ENCODE results near the gene AKNA.
A peak's percentile ranks its signal among the peaks of the same experiment; 100 is the strongest.

Gene AKNA

DNA sequence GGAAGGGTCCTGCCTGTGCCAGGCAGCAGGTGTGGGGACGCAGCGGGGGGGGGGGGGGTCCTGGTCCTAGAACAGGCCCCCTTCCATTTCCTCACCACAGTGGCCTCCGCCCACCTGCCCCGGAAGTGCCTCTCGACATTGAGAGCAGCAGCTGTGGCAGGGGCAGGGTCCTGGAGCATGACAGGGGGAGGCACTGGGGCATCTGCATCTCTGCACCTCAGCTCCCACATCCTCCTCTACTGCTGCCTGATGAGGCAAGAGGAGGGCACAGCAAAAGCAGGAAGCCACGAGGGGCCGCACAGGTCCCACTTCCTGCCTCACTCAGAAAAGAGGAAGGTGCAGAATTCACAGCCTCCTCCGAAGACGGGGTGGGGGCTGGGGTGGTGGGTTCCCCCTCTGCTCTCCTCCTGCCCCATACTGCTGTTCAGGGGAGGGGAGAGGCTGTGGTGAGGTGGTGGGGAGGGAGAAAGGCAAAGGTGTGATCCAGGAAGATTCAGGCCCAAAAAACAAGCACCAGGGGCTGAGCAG is 14.8 kb downstream of the AKNA start:
- DNase-seq = peak; percentile 69

GRCh38 chr9:114371973-114372917 is 15.5 kb downstream of the AKNA start:
- no peak for DNase-seq

DNA sequence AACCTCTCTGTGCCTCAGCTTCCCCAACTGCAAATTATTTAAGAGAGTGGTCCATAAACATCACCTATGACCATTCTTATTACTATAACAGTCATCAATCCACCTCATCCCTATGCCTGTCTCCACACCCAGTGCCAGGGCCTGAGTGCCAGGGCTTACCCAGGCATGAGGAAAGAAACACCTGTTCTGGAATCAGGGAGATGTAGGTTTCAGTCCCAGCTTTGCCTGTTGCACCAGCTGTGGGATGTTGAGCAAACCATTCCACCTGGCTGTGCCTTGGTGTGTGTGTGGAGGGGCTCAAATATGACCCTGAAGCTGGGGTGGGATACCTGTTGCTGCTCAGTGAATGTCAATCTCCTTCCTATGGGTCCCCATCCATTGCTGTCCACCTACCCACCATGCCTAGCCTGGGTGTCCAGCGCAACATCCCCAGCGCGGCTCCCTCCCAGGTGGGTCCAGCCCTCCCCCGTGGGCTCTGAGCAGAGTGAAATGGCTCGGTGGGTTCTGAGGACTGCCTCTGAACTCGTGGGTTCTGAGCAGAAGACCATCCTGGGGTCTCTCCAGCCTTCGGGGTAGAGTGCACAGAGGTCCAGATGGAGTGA is 16.3 kb downstream of the AKNA start:
- DNase-seq = no peak

DNA sequence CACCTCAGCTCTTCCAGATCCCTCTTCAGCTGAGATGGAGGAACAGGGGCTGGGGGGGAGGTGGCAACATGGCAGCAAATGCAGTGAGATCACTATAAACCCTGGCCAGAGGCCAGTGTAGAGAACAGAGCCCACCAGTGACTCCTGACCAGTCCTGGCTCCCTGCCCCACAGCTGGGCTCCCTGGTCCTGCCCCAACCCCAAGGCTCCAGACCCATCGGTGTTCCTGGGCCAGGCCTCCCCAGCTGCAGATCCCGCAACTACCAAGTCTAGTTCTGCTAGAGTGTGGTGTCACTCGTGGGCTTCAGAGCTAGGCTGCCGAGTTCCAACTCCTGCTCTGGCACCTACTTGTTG is 16.8 kb downstream of the AKNA start:
- DNase-seq = no peak

GRCh38 chr9:114370251-114370967 is 17.4 kb downstream of the AKNA start:
- no peak for DNase-seq

DNA sequence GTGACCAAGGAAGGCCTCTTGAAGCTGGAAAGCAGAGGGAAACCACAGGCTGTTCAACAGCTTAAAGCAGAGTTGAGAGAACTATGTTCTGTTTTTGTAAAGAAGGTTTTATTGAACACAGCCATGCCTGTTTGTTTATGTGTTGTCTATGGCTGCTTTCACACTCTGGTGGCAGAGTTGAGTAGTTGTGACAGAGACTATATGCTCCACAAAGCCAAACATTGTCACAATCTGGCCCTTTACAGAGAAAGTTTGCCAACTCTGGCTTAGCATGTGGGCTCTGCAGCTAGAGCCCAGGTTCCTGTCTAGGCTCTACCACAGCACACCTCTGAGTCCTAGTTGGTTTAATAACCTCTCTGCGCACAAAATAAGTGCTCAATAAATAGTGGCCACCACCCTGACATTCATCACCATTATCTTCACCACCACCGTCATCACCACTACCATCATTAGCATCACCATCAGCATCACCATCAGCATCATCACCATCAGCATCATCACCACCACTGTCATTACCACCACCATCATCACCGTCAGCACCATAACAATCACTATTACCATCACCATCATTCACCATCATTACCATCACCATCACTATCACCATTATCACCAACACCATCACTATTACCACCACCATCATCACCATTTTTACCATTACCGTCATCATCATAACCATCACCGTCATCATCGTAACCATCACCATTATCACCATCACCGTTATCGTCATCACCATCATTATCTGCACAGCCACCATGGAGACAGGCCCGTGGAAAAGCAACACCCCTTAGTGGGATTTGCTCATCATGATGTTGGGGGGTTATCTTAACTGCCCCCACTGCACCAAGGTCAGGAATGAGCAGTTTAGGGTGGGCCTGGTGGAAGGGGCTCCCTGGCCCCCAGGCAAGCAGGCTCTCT is 18.3 kb downstream of the AKNA start:
- DNase-seq = no peak

DNA sequence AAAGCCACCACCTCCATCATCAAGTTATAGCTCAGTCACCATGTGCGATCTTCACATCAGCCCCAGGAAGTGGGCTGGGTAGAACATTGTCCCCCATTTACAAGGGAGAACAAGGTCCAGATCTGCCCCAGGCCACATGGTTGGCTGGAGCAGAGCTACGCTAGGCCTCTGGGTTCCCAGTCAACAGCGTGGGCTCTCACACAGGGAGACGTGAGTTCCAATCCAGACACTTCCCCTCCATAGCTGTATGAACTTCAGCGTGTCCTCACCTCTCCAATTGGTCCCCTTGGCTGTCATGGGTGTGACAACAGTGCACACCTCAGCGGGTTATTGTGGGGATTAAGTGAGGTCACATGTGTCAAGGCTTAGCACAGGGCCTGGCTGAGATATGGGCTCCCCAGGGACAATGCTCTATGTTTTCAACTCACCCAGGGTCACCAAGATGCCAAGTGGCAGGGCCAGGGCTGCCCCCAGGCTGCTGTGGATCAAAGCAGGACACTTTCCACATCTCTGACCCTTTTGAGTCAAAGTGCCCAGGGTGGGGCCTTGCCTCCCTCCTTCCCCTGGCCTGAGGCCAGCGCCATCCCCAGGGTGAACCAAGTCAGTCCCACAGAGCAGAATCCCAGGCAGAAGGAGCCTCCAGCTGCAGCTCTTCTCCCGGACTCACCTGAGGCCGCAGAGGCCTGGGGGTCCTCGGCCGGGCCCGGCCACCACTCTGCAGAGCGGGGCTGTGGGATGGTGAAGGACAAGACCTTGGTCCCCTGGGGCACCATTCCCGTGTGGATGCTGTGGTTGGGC is 19.8 kb downstream of the AKNA start:
- no peak for DNase-seq

GRCh38 chr9:114367366-114367765 is 20.4 kb downstream of the AKNA start:
- DNase-seq = no peak

GRCh38 chr9:114366334-114367128 is 21.3 kb downstream of the AKNA start:
- no peak for DNase-seq

- DNase-seq = no peak
Observed at GRCh38 chr9:114365194-114365593, 22.6 kb downstream of the AKNA start.

GRCh38 chr9:114364134-114365041 is 23.4 kb downstream of the AKNA start:
- DNase-seq = no peak

GRCh38 chr9:114363424-114363823 is 24.4 kb downstream of the AKNA start:
- DNase-seq = no peak

DNA sequence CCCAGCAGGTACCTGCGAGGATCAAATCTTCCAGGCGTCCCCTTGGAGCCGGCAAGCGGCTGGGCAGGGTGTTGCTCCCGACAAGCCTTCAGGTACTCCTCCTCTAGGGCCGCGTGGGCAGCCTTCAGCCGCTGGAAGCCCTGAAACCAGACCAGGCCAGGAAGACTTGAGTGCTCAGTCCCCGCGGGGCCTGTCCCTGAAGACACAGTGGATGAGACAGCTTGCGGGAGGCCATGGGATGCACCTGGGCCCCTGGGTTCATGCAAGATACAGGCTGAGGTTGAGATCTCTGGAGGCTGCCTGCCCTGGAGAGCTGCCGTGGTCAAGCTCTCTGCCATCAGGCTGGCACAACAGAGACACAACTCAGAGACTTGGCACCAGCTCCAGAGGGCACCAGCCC is 25.4 kb downstream of the AKNA start:
- no peak for DNase-seq

DNA sequence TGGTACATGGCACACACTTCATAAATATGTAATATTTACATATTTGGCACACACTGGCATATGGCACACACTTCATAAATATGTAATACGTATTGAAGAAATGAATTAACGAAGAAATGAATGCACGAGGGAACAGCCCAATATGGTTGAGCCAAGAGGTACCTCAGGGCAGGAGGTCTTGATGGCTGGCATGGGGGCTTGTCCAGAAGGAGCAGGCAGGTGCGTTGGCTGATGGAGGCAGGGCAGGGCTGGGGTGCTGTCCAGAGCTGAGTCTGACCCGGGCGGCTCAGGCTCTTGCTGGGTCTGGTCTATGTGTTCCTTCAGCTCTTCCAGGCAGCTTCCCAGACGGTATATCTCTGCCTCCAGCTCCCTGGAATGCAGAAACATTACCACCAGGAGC is 26.2 kb downstream of the AKNA start:
- DNase-seq = no peak

DNA sequence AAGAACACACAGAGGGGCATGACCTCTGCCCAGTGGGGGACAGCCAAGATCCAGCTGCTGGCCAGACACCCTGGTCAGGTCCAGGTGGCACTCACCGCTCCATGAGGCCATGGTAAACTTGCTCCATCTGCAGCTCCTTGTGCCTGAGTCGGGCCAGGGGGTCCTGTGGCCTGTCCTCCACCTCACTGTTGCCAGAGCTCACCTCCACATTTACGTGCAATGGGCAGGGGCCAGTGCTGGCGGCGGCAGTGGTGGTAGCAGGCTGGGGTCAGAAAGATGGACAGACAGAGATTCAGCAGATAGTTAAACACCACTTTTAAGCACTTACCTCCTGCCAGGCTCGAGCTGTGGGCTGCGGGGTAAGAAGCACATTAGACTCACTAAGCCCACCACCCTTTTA is 28.0 kb downstream of the AKNA start:
- DNase-seq = no peak

DNA sequence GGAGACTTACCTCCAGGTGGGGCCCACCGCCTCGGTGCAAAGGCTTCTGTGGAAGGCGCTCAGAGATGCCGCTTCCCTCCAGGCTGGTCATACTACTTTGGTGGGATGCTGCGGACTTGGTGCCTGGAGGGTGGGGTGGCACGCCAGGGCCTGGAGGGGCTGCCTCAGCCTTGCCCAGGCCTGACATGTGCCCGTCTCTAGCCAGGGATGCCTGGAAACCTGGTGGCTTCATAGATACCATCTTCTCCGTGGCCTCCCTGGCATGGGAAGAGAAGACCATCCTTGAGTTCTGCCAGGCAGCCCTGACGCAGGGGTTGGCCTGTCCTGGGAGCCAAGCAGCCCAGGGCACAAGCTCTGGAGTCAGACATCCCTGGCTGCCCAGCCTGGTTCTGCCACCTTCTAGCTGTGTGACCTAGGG is 29.9 kb downstream of the AKNA start:
- no peak for DNase-seq

GRCh38 chr9:114357360-114357759 is 30.4 kb downstream of the AKNA start:
- no peak for DNase-seq

- no peak for DNase-seq
Observed at GRCh38 chr9:114356792-114357191, 31.0 kb downstream of the AKNA start.

- DNase-seq = no peak
Observed at GRCh38 chr9:114355821-114356220, 32.0 kb downstream of the AKNA start.

DNA sequence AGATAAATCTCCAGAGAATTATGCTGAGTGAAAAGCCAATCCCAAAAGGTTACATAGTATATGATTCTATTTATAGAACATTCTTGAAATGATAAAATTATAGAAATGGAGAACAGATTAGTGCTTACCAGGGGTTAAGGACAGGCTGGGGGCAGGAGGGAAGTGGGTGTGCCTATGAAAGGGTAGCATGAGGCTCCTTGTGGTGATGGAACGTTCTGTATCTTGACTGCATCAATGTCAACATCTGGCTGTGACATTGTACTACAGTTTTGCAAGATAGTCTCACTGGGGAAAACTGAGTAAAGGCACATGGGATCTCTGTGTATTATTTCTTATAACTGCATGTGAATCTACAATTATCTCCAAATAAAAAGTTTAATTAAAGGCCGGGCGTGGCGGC is 35.9 kb downstream of the AKNA start:
- DNase-seq = no peak

All from activated CD8-positive, alpha-beta memory T cell treated with anti-CD3 and anti-CD28 coated beads, Interleukin-2, amount 50 U/mL, for 4 hours (primary cell).